HPDE6-E6E7 (cell line): Measurements from ENCODE around the gene PCNT.
"Not testable (repeated sequence)": the region's sequence is repeated elsewhere in the genome, so short reads cannot be mapped to it uniquely, and the experiment has no call there.

Experiments
- DNase-seq: peaks from one replicate; pipeline ENCODE4 v3.0.0; 2011; ENCODE audit warnings: missing footprints; ENCODE audit errors: extremely low spot score

The PCNT gene

DNA sequence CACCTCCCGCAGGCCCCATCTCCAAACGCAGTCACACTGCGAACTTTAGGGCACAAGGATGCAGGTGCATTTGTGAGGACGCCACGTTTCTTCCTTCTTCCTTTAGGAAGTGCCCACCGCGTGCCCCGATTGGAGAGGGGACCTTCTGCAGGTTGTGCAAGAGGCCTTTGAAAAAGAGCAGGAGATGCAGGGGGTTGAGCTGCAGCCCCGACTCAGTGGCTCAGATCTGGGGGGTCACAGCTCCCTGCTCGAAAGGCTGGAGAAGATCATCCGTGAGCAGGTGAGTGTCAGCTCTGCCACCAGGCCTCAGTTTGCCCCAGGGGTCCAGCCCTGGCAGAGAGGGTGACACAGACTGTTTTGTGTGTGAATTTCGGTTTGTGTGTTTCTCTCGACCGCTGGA lies 103.6 kb downstream of the PCNT start:
- no peak for DNase-seq

DNA sequence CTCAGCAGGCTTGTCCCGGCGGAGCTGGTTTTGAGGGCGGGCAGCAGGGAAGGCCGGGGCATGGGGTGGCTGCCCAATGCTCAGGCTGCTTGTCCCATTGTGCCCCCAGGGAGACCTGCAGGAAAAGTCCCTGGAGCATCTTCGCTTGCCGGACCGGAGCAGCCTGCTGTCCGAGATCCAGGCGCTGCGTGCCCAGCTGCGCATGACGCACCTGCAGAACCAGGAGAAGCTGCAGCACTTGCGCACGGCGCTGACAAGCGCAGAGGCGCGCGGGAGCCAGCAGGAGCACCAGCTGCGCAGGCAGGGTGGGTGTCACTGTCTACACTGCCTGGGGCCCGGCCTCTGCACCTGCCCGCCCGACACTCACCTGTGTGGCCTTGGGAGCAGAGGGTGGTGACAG lies 104.3 kb downstream of the PCNT start:
- no peak for DNase-seq

DNA sequence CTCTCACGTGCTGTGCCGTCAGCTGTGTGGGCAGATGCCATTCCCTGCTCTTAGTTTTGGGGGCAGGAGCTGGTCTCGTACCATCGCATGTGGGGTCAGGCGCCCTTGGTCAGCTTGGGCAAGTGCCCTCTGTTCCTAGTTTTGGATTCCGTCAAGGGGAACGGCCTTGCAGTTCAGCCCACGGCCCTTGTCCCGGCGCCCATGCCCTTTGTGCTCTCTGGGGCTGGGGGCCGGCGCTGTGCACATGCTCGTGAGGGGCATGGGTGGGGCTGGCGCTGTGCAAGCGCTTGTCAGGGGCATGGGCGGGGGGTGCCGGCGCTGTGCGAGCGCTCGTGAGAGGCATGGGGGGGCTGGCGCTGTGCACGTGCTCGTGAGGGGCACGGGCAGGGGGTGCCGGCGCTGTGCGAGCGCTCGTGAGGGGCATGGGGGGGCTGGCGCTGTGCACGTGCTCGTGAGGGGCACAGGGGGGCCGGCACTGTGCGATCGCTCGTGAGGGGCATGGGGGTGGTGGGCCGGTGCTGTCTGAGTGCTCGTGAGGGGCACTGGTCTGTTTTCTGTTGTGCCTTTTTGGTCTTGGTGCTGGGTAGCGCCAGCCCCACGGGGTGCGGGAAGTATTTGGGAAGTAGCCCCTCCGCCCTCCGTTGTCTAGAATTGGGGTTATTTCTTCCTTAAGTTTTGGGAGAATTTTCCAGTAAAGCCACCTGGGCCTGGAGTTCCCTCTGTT lies 105.2 kb downstream of the PCNT start:
- DNase-seq: no peak

DNA sequence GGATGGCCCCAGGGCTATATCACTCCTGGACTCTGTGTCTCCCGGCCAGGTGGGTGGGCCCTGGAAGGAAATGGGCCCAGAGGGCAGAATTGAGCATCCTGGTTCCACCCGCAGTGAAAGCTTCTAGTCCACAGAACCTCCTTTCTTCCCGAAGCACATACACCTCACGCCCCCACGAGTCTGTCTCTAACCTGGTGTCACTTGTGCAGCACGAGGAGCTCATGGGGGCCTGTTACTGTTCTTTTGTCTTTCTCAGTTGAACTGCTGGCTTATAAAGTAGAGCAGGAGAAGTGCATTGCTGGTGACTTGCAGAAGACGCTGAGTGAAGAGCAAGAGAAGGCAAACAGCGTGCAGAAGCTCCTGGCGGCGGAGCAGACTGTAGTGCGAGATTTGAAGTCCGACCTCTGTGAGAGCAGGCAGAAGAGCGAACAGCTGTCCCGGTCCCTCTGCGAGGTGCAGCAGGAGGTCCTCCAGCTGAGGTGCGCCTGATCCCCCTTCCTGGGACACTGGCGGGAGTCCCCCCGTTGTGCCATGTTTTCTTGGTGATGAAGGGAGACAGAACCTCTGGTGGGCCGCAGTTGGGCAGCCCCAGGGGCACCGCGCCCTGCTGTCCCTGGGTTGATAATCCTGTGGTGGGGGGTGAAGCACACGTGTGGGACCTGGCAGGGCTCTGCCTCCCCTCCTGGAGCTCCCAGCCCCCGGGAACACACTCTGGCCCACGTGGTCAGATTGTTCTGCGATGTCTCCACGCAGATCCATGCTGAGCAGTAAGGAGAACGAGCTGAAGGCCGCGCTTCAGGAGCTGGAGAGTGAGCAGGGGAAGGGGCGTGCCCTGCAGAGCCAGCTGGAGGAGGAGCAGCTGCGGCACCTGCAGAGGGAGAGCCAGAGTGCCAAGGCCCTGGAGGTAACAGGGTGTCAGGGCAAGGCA lies 106.1 kb downstream of the PCNT start:
- DNase-seq: no peak

DNA sequence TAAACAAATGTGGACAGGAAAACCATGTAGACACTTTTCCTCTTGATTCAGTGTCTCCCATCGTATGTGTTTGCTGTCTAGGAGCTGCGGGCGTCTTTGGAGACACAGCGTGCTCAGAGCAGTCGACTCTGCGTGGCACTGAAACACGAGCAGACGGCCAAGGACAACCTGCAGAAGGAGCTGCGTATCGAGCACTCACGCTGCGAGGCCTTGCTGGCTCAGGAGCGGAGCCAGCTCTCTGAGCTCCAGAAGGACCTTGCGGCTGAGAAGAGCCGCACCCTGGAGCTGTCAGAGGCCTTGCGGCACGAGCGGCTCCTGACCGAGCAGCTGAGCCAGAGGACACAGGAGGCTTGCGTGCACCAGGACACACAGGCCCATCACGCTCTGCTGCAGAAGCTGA lies 107.5 kb downstream of the PCNT start:
- DNase-seq: no peak

DNA sequence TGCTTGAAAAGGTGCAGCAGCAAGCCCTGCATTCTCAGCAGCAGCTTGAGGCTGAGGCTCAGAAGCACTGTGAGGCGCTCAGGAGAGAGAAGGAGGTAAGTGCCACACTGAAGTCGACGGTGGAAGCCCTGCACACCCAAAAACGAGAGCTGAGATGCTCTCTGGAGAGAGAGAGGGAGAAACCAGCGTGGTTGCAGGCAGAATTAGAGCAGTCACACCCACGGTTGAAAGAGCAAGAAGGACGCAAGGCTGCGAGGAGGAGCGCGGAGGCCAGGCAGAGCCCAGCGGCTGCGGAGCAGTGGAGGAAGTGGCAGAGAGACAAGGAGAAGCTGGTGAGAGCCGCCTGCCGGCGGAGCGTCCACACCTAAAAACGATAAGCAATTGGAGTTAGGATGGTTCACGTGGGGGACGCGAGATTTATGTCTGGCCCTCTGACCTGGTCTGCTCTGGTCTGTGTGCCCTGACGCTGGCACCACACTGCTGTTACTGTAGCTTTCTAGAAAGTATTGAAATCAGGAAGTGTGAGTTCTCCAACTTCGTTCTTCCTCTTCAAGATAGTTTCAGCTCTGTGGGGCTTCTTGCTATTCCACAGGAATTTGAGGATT lies 108.0 kb downstream of the PCNT start:
- no peak for DNase-seq

DNA sequence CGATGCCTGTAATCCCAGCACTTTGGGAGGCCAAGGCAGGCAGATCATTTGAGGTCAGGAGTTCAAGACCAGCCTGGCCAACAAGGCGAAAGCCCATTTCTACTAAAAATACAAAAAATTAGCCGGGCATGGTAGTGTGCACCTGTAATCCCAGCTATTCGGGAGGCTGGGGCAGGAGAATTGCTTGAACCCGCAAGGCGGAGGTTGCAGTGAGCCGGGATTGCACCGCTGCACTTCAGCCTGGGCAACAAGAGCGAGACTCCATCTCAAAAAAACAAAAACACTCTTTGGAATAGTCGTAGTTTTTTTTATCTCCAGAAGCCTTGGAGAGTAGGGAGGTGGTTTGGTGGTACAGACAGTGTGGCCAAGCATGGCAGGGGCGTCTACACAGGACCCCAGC lies 109.2 kb downstream of the PCNT start:
- DNase-seq: not testable (repeated sequence)

DNA sequence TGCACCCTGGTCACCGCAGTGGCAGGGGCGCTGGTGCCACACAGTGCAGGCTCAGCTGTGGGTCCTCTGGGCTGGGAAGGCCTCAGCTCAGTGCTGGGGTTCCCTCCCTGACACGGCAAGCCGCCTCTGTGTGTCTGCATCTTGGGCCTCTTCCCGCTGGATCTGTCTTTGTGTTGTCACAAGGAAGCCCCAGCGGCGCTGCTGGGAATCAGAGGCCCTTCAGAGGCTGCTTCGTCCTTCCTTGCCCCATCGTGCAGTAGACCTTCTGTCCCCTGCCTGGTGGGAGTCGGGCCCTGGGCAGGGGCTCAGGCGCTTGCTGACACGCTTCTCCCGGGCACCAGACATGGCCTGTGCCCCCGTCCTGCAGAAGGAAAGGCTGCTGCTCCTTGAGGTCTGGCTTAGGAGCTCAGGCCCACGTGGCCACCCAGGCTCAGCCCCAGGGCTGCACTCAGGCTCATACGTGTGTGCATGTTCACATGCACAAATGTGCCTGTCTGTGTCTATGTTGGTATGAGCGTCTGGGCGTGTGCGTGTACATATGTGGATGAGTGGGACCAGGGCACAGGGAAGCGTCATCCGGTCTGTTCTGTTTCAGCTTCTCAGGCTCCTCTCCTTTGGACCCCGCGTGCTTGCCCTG lies 110.5 kb downstream of the PCNT start:
- DNase-seq: no peak

DNA sequence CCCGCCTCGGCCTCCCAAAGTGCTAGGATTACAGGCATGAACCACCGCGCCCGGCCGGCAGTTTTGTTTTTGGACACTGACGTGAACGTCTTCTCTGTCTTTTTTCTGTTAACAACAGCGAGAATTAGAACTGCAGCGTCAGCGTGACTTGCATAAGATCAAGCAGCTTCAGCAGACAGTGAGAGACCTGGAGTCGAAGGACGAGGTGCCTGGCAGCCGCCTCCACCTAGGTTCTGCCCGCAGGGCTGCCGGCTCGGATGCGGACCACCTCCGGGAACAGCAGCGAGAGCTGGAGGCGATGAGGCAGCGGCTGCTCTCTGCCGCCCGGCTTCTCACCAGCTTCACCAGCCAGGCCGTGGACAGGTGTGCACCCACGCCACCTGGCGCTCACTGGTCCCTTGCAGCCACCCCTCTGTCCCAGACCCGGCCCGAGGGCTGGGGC lies 111.9 kb downstream of the PCNT start:
- no peak for DNase-seq

DNA sequence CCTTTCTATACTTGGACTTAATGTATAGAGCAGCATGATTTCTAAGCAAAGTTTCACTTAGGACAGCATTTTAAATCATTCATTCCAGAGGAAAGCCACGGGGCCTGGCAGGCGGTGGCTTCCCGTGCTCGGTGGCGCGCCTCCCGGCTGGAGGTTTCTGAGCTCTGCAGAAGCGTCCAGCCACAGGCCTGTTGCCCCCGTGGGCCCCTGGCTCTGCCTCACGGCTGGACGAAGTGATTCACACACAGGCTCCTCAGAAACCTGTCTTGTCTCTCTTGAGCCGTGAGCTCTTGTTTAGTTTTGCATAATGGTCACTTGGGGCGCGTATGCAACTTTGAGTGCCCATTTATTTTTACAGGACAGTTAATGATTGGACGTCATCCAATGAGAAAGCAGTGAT lies 112.7 kb downstream of the PCNT start:
- DNase-seq: no peak

DNA sequence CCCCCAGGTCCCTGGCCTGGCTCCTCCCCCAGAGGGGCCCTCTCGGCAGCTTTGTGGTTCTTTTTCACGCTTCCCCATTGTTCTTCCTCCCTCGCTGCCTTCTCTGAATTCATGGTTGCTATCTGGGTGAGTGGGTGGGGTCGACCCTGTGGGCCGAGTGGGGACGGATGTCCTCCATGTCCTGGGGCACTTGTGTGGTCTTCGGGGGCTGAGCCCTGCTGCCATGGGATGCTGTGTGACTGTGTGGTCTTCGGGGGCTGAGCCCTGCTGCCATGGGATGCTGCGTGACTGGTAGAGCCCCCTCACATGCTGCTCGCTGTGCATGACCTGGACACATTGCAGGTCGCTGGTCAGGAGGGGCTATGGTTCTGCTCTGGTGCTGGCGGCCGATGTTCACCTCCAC lies 113.1 kb downstream of the PCNT start:
- no peak for DNase-seq

DNA sequence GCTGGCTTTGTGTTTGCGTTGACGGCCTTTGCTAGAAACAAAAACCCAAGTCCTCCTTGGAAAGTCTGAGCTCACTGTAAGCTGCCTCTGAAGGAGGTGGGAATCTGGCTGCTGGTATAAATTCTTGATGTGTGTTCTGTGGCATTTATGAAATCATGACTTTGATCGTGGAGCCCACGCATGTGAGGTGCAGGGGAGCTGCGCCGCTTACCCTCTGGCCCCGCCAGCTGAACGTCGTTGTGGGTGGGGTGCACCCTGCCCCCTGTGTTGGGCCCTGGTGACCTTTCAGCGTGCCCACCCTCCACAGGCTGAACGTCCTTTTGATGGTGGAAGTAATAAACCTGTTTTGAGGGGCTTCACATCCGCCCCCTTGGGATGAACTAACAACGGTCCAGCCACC lies 113.6 kb downstream of the PCNT start:
- no peak for DNase-seq

DNA sequence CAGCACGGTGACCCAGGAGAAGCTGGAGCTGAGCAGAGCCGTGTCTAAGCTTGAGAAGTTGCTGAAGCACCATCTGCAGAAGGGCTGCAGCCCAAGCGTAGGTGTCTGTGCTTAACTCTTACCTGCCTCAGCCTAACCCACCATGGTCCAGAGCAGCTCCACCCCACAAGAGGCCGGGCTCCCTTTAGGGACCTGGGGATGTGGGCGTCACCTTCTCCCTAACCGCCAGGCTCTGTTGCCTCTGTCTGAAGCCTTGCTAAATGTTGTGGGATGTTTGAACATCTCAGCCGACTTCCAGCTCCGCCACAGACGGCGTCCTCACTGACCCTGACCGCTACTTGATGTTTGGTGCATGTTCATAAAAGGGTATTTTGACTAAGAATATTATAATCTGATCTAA lies 114.3 kb downstream of the PCNT start:
- no peak for DNase-seq

DNA sequence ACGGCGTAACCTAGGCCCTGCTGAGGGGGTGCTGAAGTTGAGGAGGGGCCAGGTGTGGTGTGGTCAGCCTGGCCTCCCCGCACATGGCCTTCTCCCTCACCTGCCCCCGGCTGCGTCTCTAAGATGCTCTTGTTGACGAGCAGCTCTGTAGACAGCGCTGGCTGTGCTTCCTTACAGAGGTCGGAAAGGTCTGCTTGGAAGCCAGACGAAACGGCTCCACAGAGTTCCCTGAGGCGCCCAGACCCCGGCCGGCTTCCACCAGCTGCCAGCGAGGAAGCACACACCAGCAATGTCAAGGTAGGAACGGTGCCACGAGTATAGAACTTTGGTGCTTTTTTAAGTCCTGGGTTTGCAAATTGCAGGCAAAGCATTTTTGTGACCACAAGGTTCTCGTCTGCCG lies 116.0 kb downstream of the PCNT start:
- DNase-seq: no peak

DNA sequence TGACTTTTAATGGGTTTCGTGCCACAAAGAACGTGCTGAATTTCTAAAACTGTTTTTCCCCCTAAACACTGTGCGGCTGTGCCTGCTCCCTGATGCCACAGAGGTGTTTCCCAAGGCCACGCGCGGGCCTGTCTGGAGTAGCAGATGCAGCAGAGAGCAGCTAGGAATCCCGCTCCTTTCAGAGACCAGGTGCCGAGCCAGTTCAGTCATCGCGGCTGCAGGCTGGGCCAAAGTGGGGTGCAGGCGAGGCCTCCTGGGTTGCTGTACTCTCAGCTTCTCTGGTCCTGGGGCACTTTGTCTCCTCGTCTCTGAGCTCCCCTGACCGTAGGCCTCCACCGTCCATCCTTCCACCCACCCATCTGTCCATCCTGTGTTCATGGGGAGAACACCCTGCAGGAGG lies 117.4 kb downstream of the PCNT start:
- no peak for DNase-seq

DNA sequence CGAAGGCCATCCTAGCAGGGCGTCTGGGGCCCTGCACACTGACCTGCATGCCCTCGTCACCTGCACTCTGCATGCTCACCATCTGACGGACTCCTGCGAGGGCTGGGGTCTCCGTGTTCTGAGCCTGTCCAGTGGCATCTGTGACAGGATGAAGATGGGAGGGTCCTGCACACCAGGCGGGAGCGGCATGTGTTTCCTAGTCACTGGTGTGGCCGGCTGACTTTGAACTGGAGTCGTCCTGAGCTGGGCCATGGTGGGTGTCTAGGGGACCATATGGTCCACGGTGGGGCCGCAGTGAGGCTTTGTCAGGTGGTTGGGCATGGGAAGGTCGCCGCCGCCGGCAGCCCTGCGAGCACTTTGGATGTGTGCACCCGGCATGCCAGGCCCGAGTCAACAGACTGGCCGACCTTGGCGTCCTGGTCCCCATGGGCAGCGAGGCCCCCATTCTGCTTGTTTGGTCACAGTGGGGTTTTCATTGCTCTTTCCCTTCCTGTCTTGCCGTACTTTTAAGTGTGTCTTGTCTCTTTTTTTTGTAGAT lies 118.1 kb downstream of the PCNT start:
- no peak for DNase-seq

DNA sequence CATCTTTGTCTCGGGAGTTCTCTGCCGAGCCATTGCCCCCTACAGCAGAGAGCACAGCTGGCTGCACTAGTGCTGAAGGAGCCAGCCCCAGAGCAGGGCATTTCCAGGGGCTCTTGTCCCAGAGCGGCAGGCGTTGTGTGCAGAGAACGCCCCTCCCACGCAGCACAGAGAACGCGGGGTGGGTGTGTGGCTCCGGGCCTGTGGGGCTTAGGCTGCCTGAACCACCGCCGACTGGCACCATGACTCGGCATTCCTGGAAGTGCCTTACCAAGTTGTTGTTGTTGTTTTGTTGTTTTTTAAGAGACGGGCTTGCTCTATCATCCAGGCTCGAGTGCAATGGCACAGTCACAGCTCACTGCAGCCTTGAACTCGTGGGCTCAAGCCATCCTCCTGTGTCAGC lies 119.0 kb downstream of the PCNT start:
- no peak for DNase-seq

DNA sequence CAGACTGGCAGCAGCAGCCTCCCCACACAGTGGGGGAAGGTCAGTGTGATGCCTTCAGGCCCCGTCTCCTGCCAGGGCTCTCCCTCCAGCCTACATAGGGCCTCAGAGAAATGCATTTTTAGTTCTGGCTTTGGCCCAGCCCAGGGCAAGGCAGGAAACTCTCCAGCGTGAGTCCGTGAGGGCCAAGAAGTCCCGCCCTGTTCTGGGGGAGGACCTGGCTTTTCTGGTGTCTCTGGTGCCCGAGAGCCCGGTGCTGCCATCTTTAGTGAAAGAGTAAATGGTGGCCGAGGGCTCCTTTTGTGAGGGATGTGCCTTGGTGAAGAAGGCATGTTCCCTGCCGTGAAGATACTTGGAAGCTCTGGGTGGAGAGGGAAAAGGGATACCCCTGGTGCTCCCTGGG lies 120.0 kb downstream of the PCNT start:
- no peak for DNase-seq

DNA sequence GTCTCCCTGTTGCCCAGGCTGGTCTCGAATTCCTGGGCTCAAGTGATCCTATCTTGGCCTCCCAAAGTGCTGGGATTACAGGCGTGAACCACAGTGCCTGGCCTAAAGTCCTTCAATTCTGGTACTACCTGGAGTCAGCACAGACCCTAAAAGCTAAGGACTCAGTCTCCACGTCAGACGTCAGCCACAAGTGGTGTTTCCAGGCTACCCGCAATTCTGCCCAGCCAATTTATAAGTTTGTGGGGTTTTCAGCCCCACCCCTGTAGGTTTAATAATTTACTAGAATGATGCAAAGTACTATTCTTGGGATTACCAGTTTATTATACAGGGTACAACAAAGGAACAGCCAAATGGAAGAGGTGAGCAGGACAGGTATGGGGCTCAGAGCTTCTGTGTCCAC lies 124.2 kb downstream of the PCNT start:
- no peak for DNase-seq

DNA sequence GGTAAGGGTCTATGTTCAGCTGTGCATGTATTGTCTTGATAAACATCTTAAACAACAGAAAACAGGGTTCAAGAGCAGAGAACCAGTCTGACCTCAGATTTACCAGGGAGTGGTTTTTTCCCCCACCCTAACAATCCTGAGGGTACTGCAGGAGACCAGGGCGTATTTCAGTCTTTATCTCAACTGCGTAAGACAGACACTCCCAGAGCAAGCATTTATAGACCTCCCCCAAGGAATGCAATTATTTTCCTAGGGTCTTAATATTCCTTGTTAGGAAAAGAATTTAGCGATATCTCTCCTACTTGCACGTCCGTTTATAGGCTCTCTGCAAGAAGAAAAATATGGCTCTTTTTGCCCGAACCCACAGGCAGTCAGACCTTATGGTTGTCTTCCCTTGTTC lies 124.9 kb downstream of the PCNT start:
- DNase-seq: not testable (repeated sequence)

DNA sequence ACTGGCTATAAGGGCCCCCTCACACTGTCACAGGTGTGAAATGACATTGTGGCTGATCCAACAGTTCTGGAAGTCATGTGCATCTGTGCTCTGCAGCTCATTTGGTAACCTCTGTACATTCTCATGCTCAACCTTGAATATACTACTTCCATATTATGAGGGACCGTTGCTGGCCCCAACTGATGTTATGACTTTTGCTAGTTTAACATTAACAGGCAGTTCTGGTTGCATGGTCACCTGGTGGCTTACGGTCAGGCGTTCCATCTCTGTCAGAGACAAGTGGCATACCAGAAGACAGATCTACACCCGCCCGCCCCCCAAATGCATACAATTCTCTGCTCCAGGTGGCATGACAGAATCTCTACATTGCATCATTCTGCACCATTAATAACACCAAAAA lies 128.8 kb downstream of the PCNT start:
- DNase-seq: no peak

DNA sequence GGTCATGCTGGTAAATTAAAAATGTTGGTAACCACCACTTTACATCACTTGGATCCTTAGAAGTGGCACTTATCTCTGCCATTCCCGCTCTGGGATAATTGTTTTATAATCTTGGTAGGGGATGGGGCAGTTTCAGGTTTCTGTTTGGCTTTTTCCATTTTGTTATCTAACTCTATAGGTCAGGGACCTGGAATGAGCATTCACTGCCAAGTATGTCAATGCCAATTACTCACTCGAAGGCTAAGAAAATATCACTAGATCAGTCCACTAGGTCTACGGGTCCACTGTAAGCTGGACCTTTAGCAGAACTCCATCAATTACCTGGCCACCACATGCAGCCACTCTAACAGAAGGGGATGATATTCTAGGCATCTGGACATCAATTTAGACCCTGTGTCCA lies 130.2 kb downstream of the PCNT start:
- no peak for DNase-seq
